OCI-LY3 (cell line): Measurements from ENCODE around the gene EDEM3.

ENCODE experiments used
- EZH2phosphoT487 ChIP-seq: fragments of 200-600 bp; shearing (Covaris generic); IDR thresholded peaks from 2 replicates; pipeline ENCODE4 v1.6.1; 2018; ENCODE audit warnings: antibody characterized with exemption, mixed run types, low read depth
- TF ChIP-seq, protein P1 (sequence below): fragments of 200-600, 300-600 bp; sonication (generic); IDR thresholded peaks from 2 replicates; pipeline ENCODE4 v1.5.1; 2014; ENCODE audit warnings: antibody characterized with exemption, low read length, low read depth

DNA sequence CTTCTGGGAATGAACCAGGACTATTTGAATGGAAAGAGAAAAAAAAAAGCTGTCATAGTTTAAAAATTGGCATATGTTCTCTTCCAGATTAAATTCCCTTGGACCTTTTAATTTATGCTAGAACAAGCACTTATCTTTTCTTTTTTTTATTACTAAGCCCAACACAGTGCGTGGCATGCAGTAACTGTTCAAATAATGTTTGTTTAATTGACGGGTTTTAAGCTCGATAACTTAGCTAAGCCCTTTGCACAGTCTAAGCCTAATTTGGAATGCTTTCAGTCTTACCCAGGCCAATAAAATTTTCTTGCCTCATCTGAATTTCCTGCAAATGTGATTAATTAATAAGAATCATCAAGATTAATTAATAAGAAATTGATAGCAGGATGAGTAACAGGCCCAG lies 39.3 kb upstream of the EDEM3 start:
- TF ChIP-seq, protein P1, sequence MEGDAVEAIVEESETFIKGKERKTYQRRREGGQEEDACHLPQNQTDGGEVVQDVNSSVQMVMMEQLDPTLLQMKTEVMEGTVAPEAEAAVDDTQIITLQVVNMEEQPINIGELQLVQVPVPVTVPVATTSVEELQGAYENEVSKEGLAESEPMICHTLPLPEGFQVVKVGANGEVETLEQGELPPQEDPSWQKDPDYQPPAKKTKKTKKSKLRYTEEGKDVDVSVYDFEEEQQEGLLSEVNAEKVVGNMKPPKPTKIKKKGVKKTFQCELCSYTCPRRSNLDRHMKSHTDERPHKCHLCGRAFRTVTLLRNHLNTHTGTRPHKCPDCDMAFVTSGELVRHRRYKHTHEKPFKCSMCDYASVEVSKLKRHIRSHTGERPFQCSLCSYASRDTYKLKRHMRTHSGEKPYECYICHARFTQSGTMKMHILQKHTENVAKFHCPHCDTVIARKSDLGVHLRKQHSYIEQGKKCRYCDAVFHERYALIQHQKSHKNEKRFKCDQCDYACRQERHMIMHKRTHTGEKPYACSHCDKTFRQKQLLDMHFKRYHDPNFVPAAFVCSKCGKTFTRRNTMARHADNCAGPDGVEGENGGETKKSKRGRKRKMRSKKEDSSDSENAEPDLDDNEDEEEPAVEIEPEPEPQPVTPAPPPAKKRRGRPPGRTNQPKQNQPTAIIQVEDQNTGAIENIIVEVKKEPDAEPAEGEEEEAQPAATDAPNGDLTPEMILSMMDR: no peak
- no peak for TF ChIP-seq EZH2phosphoT487
